ENCODE measurements around the gene PTPRF.

Gene PTPRF

GRCh38 chr1:43660355-43660754 is 129.7 kb downstream of the PTPRF start:
- no peaks in the 10 kb centered on the region for H3K27me3 ChIP-seq (replicated peaks)
- no peak for TF ChIP-seq CTCF (IDR thresholded peaks at IDR 0.05; ENCODE audit: low read depth, low read length, missing control alignments)
- in situ Hi-C loops (cut with HindIII; ENCODE audit: low pct_ligation_motif_present, low sequenced_read_pairs) = no loop called here
- H3K27ac ChIP-seq = no peak overlapping the region
- peaks cover 87% of the 10 kb centered on the region for H3K36me3 ChIP-seq (replicated peaks)
- H3K4me3 ChIP-seq (ENCODE audit: low read depth, low read length) = no peak overlapping the region
- DNase-seq = no peak

- no peak for TF ChIP-seq CTCF (IDR thresholded peaks at IDR 0.05; ENCODE audit: low read depth, low read length, missing control alignments)
- no peak overlapping the region for H3K27ac ChIP-seq
- no peaks in the 10 kb centered on the region for H3K27me3 ChIP-seq (replicated peaks)
- peaks cover 92% of the 10 kb centered on the region for H3K36me3 ChIP-seq (replicated peaks)
- DNase-seq = no peak
- in situ Hi-C loops (cut with HindIII; ENCODE audit: low pct_ligation_motif_present, low sequenced_read_pairs) = no loop called here
- H3K4me3 ChIP-seq (ENCODE audit: low read depth, low read length) = no peak overlapping the region
These were observed 133.7 kb downstream of the PTPRF start for GRCh38 chr1:43664369-43664768.

- H3K27me3 ChIP-seq (replicated peaks) = no peaks in the 10 kb centered on the region
- peaks cover 93% of the 10 kb centered on the region for H3K36me3 ChIP-seq (replicated peaks)
- no peak for DNase-seq
- in situ Hi-C loops (cut with HindIII; ENCODE audit: low pct_ligation_motif_present, low sequenced_read_pairs) = no loop called here
- no peak overlapping the region for H3K27ac ChIP-seq
- no peak overlapping the region for H3K4me3 ChIP-seq (ENCODE audit: low read depth, low read length)
- TF ChIP-seq CTCF (IDR thresholded peaks at IDR 0.05; ENCODE audit: low read depth, low read length, missing control alignments) = no peak
These were observed 135.9 kb downstream of the PTPRF start for GRCh38 chr1:43666608-43667007.

GRCh38 chr1:43668956-43669355 is 138.3 kb downstream of the PTPRF start:
- Histone ChIP-seq H3K27ac (peak overlapping the region; percentile 21), H3K4me3 (ENCODE audit: low read depth, low read length) (no peak overlapping the region), H3K27me3 (replicated peaks) (no peaks in the 10 kb centered on the region), H3K36me3 (replicated peaks) (peaks cover 90% of the 10 kb centered on the region)
- in situ Hi-C loops (cut with HindIII; ENCODE audit: low pct_ligation_motif_present, low sequenced_read_pairs) = no loop called here
- peak; percentile 27 for DNase-seq
- no peak for TF ChIP-seq CTCF (IDR thresholded peaks at IDR 0.05; ENCODE audit: low read depth, low read length, missing control alignments)

GRCh38 chr1:43669878-43670277 is 139.2 kb downstream of the PTPRF start:
- H3K4me3 ChIP-seq (ENCODE audit: low read depth, low read length) = no peak overlapping the region
- no peak for TF ChIP-seq CTCF (IDR thresholded peaks at IDR 0.05; ENCODE audit: low read depth, low read length, missing control alignments)
- no peak for DNase-seq
- no peak overlapping the region for H3K27ac ChIP-seq
- H3K27me3 ChIP-seq (replicated peaks) = no peaks in the 10 kb centered on the region
- peaks cover 86% of the 10 kb centered on the region for H3K36me3 ChIP-seq (replicated peaks)
- in situ Hi-C loops (cut with HindIII; ENCODE audit: low pct_ligation_motif_present, low sequenced_read_pairs) = no loop called here

- Histone ChIP-seq H3K36me3 (replicated peaks) (peaks cover 87% of the 10 kb centered on the region), H3K4me3 (ENCODE audit: low read depth, low read length) (no peak overlapping the region), H3K27me3 (replicated peaks) (no peaks in the 10 kb centered on the region), H3K27ac (no peak overlapping the region)
- no peak for TF ChIP-seq CTCF (IDR thresholded peaks at IDR 0.05; ENCODE audit: low read depth, low read length, missing control alignments)
- in situ Hi-C loops (cut with HindIII; ENCODE audit: low pct_ligation_motif_present, low sequenced_read_pairs) = no loop called here
- DNase-seq = no peak
These were observed 140.5 kb downstream of the PTPRF start for GRCh38 chr1:43671193-43671592.

All from brain microvascular endothelial cell (primary cell).